ENCODE data around the gene UBE2G1. TPM values are rescaled to one million over a fixed set of nuclear protein-coding genes. Genes with fewer than 3 reads are reported as not detected.

Gene UBE2G1
- total and polyA plus RNA-seq, 2 of the 13 experiments (the other 11 are each of a cell fraction or from before 2014, with no cell fraction given), result 27.9 to 42.6 TPM

- TF ChIP-seq SP140L (CRISPR knock-in tag; IDR thresholded peaks at IDR 0.05; ENCODE audit: borderline replicate concordance), result no peak
- 0 out of 2 replicates have a peak, but pooled peaks have one; percentile 32 for TF ChIP-seq KMT2B (CRISPR knock-in tag; IDR thresholded peaks at IDR 0.05)
- no peak for TF ChIP-seq WIZ (CRISPR knock-in tag; IDR thresholded peaks at IDR 0.05)
- 0 out of 2 replicates have a peak, but pooled peaks have one; percentile 27 for TF ChIP-seq ISL2 (CRISPR knock-in tag; IDR thresholded peaks at IDR 0.05)
- TF ChIP-seq HOXD1 (CRISPR knock-in tag; IDR thresholded peaks at IDR 0.05), result no peak
- TF ChIP-seq TEF (CRISPR knock-in tag; IDR thresholded peaks at IDR 0.05), result no peak
- 0 out of 2 replicates have a peak, but pooled peaks have one; percentile 14 for TF ChIP-seq LCORL (IDR thresholded peaks at IDR 0.05)
- TF ChIP-seq LCORL (CRISPR knock-in tag; IDR thresholded peaks at IDR 0.05), result peak; percentile 91
- TF ChIP-seq YEATS4 (CRISPR knock-in tag; IDR thresholded peaks at IDR 0.05; ENCODE audit: borderline replicate concordance), result no peak
- TF ChIP-seq, protein P1, sequence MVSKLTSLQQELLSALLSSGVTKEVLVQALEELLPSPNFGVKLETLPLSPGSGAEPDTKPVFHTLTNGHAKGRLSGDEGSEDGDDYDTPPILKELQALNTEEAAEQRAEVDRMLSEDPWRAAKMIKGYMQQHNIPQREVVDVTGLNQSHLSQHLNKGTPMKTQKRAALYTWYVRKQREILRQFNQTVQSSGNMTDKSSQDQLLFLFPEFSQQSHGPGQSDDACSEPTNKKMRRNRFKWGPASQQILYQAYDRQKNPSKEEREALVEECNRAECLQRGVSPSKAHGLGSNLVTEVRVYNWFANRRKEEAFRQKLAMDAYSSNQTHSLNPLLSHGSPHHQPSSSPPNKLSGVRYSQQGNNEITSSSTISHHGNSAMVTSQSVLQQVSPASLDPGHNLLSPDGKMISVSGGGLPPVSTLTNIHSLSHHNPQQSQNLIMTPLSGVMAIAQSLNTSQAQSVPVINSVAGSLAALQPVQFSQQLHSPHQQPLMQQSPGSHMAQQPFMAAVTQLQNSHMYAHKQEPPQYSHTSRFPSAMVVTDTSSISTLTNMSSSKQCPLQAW (CRISPR knock-in tag; IDR thresholded peaks at IDR 0.05), result no peak
- TF ChIP-seq, protein P2, sequence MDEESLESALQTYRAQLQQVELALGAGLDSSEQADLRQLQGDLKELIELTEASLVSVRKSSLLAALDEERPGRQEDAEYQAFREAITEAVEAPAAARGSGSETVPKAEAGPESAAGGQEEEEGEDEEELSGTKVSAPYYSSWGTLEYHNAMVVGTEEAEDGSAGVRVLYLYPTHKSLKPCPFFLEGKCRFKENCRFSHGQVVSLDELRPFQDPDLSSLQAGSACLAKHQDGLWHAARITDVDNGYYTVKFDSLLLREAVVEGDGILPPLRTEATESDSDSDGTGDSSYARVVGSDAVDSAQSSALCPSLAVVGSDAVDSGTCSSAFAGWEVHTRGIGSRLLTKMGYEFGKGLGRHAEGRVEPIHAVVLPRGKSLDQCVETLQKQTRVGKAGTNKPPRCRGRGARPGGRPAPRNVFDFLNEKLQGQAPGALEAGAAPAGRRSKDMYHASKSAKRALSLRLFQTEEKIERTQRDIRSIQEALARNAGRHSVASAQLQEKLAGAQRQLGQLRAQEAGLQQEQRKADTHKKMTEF (CRISPR knock-in tag; IDR thresholded peaks at IDR 0.05), result peak; percentile 65; the same call in 1 of the 2 replicates
- no peak for TF ChIP-seq ZNF138 (CRISPR knock-in tag; IDR thresholded peaks at IDR 0.05; ENCODE audit: low read depth)
- TF ChIP-seq ARID5B (CRISPR knock-in tag; IDR thresholded peaks at IDR 0.05), result peak; percentile 86
- TF ChIP-seq ZNF367 (CRISPR knock-in tag; IDR thresholded peaks at IDR 0.05; ENCODE audit: borderline replicate concordance), result no peak
- peak in 1 of 2 experiments; percentile 75; a peak in 1 of 4 replicates for TF ChIP-seq REST (IDR thresholded peaks at IDR 0.05; ENCODE audit: borderline replicate concordance in 1 of 2, low read depth in 1 of 2, low read length in 2 of 2)
- TF ChIP-seq ZNF879 (CRISPR knock-in tag; IDR thresholded peaks at IDR 0.05), result no peak
- TF ChIP-seq ZNF781 (CRISPR knock-in tag; IDR thresholded peaks at IDR 0.05; ENCODE audit: borderline replicate concordance, not compliant biosample characterization), result no peak
These were observed 56.0 kb downstream of the UBE2G1 start (continued) for GRCh38 chr17:4310354-4311060.

Data from HepG2 (cell line).